Measurements from ENCODE around the gene FBF1.

The FBF1 gene

GRCh38 chr17:75959051-75959838, 18.4 kb upstream of the FBF1 start:
- H3K36me3 ChIP-seq (ENCODE audit: control insufficient read depth in 5 of 5, insufficient read depth in 5 of 5, low read length in 5 of 5) = peaks cover 12 to 39% (median 28%) of the 10 kb centered on the region in 5 donors
- H3K9me3 ChIP-seq (ENCODE audit: control insufficient read depth in 5 of 5, low read length in 5 of 5) = no peaks in the 10 kb centered on the region
- H3K9ac ChIP-seq (ENCODE audit: low read length in 5 of 5) = no peak overlapping the region
- H3K4me1 ChIP-seq (ENCODE audit: control insufficient read depth in 5 of 5, insufficient read depth in 5 of 5, low read length in 5 of 5) = peaks cover 0 to 19% (median 9%) of the 10 kb centered on the region in 5 donors
- H3K27ac ChIP-seq (ENCODE audit: low read depth, low read length) = peak overlapping the region; percentile 32
- no peak overlapping the region for H3K4me3 ChIP-seq (ENCODE audit: low read depth in 1 of 5, low read length in 5 of 5)
- H3K27me3 ChIP-seq (ENCODE audit: control insufficient read depth in 5 of 5, insufficient read depth in 4 of 5, low read length in 5 of 5) = no peaks in the 10 kb centered on the region

GRCh38 chr17:75950855-75951554, 10.2 kb upstream of the FBF1 start:
- H3K9me3 ChIP-seq (ENCODE audit: control insufficient read depth in 5 of 5, low read length in 5 of 5) = no peaks in the 10 kb centered on the region
- no peak overlapping the region for H3K27ac ChIP-seq (ENCODE audit: low read depth, low read length)
- H3K36me3 ChIP-seq (ENCODE audit: control insufficient read depth in 5 of 5, insufficient read depth in 5 of 5, low read length in 5 of 5) = peaks cover 40 to 98% (median 77%) of the 10 kb centered on the region in 5 donors
- no peaks in the 10 kb centered on the region for H3K27me3 ChIP-seq (ENCODE audit: control insufficient read depth in 5 of 5, insufficient read depth in 4 of 5, low read length in 5 of 5)
- H3K4me3 ChIP-seq (ENCODE audit: low read depth in 1 of 5, low read length in 5 of 5) = no peak overlapping the region
- no peak overlapping the region for H3K9ac ChIP-seq (ENCODE audit: low read length in 5 of 5)
- H3K4me1 ChIP-seq (ENCODE audit: control insufficient read depth in 5 of 5, insufficient read depth in 5 of 5, low read length in 5 of 5) = peaks cover 0 to 11% (median 8%) of the 10 kb centered on the region in 5 donors

GRCh38 chr17:75950421-75950820, 9.6 kb upstream of the FBF1 start:
- H3K9me3 ChIP-seq (ENCODE audit: control insufficient read depth in 5 of 5, low read length in 5 of 5) = no peaks in the 10 kb centered on the region
- no peak overlapping the region for H3K9ac ChIP-seq (ENCODE audit: low read length in 5 of 5)
- H3K4me1 ChIP-seq (ENCODE audit: control insufficient read depth in 5 of 5, insufficient read depth in 5 of 5, low read length in 5 of 5) = peaks cover 0 to 16% (median 14%) of the 10 kb centered on the region in 5 donors
- no peak overlapping the region for H3K4me3 ChIP-seq (ENCODE audit: low read depth in 1 of 5, low read length in 5 of 5)
- no peak overlapping the region for H3K27ac ChIP-seq (ENCODE audit: low read depth, low read length)
- peaks cover 34 to 96% (median 74%) of the 10 kb centered on the region in 5 donors for H3K36me3 ChIP-seq (ENCODE audit: control insufficient read depth in 5 of 5, insufficient read depth in 5 of 5, low read length in 5 of 5)
- no peaks in the 10 kb centered on the region for H3K27me3 ChIP-seq (ENCODE audit: control insufficient read depth in 5 of 5, insufficient read depth in 4 of 5, low read length in 5 of 5)

- H3K4me3 ChIP-seq (ENCODE audit: low read depth in 1 of 5, low read length in 5 of 5) = no peak overlapping the region
- no peak overlapping the region for H3K9ac ChIP-seq (ENCODE audit: low read length in 5 of 5)
- H3K27ac ChIP-seq (ENCODE audit: low read depth, low read length) = peak overlapping the region; percentile 81
- H3K9me3 ChIP-seq (ENCODE audit: control insufficient read depth in 5 of 5, low read length in 5 of 5) = no peaks in the 10 kb centered on the region
- no peaks in the 10 kb centered on the region for H3K27me3 ChIP-seq (ENCODE audit: control insufficient read depth in 5 of 5, insufficient read depth in 4 of 5, low read length in 5 of 5)
- peaks cover 12 to 58% (median 42%) of the 10 kb centered on the region in 5 donors for H3K36me3 ChIP-seq (ENCODE audit: control insufficient read depth in 5 of 5, insufficient read depth in 5 of 5, low read length in 5 of 5)
- peaks cover 4 to 51% (median 34%) of the 10 kb centered on the region in 5 donors for H3K4me1 ChIP-seq (ENCODE audit: control insufficient read depth in 5 of 5, insufficient read depth in 5 of 5, low read length in 5 of 5)
Observed at GRCh38 chr17:75945211-75945610, 4.4 kb upstream of the FBF1 start.

GRCh38 chr17:75943491-75943890, 2.6 kb upstream of the FBF1 start:
- H3K27ac ChIP-seq (ENCODE audit: low read depth, low read length) = no peak overlapping the region
- peaks cover 8 to 41% (median 29%) of the 10 kb centered on the region in 5 donors for H3K36me3 ChIP-seq (ENCODE audit: control insufficient read depth in 5 of 5, insufficient read depth in 5 of 5, low read length in 5 of 5)
- H3K4me3 ChIP-seq (ENCODE audit: low read depth in 1 of 5, low read length in 5 of 5) = no peak overlapping the region
- H3K4me1 ChIP-seq (ENCODE audit: control insufficient read depth in 5 of 5, insufficient read depth in 5 of 5, low read length in 5 of 5) = peaks cover 4 to 52% (median 36%) of the 10 kb centered on the region in 5 donors
- H3K9ac ChIP-seq (ENCODE audit: low read length in 5 of 5) = no peak overlapping the region
- H3K27me3 ChIP-seq (ENCODE audit: control insufficient read depth in 5 of 5, insufficient read depth in 4 of 5, low read length in 5 of 5) = no peaks in the 10 kb centered on the region
- no peaks in the 10 kb centered on the region for H3K9me3 ChIP-seq (ENCODE audit: control insufficient read depth in 5 of 5, low read length in 5 of 5)

GRCh38 chr17:75942473-75942872, 1.6 kb upstream of the FBF1 start:
- H3K27ac ChIP-seq (ENCODE audit: low read depth, low read length) = peak overlapping the region; percentile 77
- H3K9me3 ChIP-seq (ENCODE audit: control insufficient read depth in 5 of 5, low read length in 5 of 5) = no peaks in the 10 kb centered on the region
- H3K4me3 ChIP-seq (ENCODE audit: low read depth in 1 of 5, low read length in 5 of 5) = no peak overlapping the region
- peaks cover 3 to 31% (median 20%) of the 10 kb centered on the region in 5 donors for H3K36me3 ChIP-seq (ENCODE audit: control insufficient read depth in 5 of 5, insufficient read depth in 5 of 5, low read length in 5 of 5)
- no peak overlapping the region for H3K9ac ChIP-seq (ENCODE audit: low read length in 5 of 5)
- no peaks in the 10 kb centered on the region for H3K27me3 ChIP-seq (ENCODE audit: control insufficient read depth in 5 of 5, insufficient read depth in 4 of 5, low read length in 5 of 5)
- H3K4me1 ChIP-seq (ENCODE audit: control insufficient read depth in 5 of 5, insufficient read depth in 5 of 5, low read length in 5 of 5) = peaks cover 4 to 52% (median 36%) of the 10 kb centered on the region in 5 donors

GRCh38 chr17:75941442-75941819, 589 bp upstream of the FBF1 start:
- H3K4me3 ChIP-seq (ENCODE audit: low read depth in 1 of 5, low read length in 5 of 5) = peak overlapping the region; percentile 21 to 84 (median 69)
- H3K36me3 ChIP-seq (ENCODE audit: control insufficient read depth in 5 of 5, insufficient read depth in 5 of 5, low read length in 5 of 5) = peaks cover 3 to 20% (median 11%) of the 10 kb centered on the region in 5 donors
- H3K9ac ChIP-seq (ENCODE audit: low read length in 5 of 5) = peak overlapping the region in 3 of 5 donors; percentile 41 to 90 (median 73)
- H3K4me1 ChIP-seq (ENCODE audit: control insufficient read depth in 5 of 5, insufficient read depth in 5 of 5, low read length in 5 of 5) = peaks cover 4 to 45% (median 32%) of the 10 kb centered on the region in 5 donors
- H3K27me3 ChIP-seq (ENCODE audit: control insufficient read depth in 5 of 5, insufficient read depth in 4 of 5, low read length in 5 of 5) = no peaks in the 10 kb centered on the region
- H3K9me3 ChIP-seq (ENCODE audit: control insufficient read depth in 5 of 5, low read length in 5 of 5) = no peaks in the 10 kb centered on the region
- H3K27ac ChIP-seq (ENCODE audit: low read depth, low read length) = peak overlapping the region; percentile 77

GRCh38 chr17:75937652-75938051, 3.2 kb downstream of the FBF1 start:
- Histone ChIP-seq H3K36me3 (ENCODE audit: control insufficient read depth in 5 of 5, insufficient read depth in 5 of 5, low read length in 5 of 5) (peaks cover 0 to 2% (median 0%) of the 10 kb centered on the region in 5 donors), H3K27me3 (ENCODE audit: control insufficient read depth in 5 of 5, insufficient read depth in 4 of 5, low read length in 5 of 5) (no peaks in the 10 kb centered on the region), H3K4me3 (ENCODE audit: low read depth in 1 of 5, low read length in 5 of 5) (no peak overlapping the region), H3K4me1 (ENCODE audit: control insufficient read depth in 5 of 5, insufficient read depth in 5 of 5, low read length in 5 of 5) (peaks cover 4 to 23% (median 18%) of the 10 kb centered on the region in 5 donors), H3K27ac (ENCODE audit: low read depth, low read length) (no peak overlapping the region), H3K9ac (ENCODE audit: low read length in 5 of 5) (no peak overlapping the region), H3K9me3 (ENCODE audit: control insufficient read depth in 5 of 5, low read length in 5 of 5) (no peaks in the 10 kb centered on the region)

- H3K4me3 ChIP-seq (ENCODE audit: low read depth in 1 of 5, low read length in 5 of 5) = no peak overlapping the region
- H3K27ac ChIP-seq (ENCODE audit: low read depth, low read length) = no peak overlapping the region
- H3K9me3 ChIP-seq (ENCODE audit: control insufficient read depth in 5 of 5, low read length in 5 of 5) = no peaks in the 10 kb centered on the region
- H3K4me1 ChIP-seq (ENCODE audit: control insufficient read depth in 5 of 5, insufficient read depth in 5 of 5, low read length in 5 of 5) = no peaks in the 10 kb centered on the region
- no peak overlapping the region for H3K9ac ChIP-seq (ENCODE audit: low read length in 5 of 5)
- no peaks in the 10 kb centered on the region for H3K36me3 ChIP-seq (ENCODE audit: control insufficient read depth in 5 of 5, insufficient read depth in 5 of 5, low read length in 5 of 5)
- no peaks in the 10 kb centered on the region for H3K27me3 ChIP-seq (ENCODE audit: control insufficient read depth in 5 of 5, insufficient read depth in 4 of 5, low read length in 5 of 5)
Observed at GRCh38 chr17:75933808-75934207, 7.0 kb downstream of the FBF1 start.

- no peaks in the 10 kb centered on the region for H3K27me3 ChIP-seq (ENCODE audit: control insufficient read depth in 5 of 5, insufficient read depth in 4 of 5, low read length in 5 of 5)
- H3K36me3 ChIP-seq (ENCODE audit: control insufficient read depth in 5 of 5, insufficient read depth in 5 of 5, low read length in 5 of 5) = peaks cover 0 to under 1% (median 0%) of the 10 kb centered on the region in 5 donors
- H3K9ac ChIP-seq (ENCODE audit: low read length in 5 of 5) = no peak overlapping the region
- no peak overlapping the region for H3K27ac ChIP-seq (ENCODE audit: low read depth, low read length)
- no peaks in the 10 kb centered on the region for H3K9me3 ChIP-seq (ENCODE audit: control insufficient read depth in 5 of 5, low read length in 5 of 5)
- H3K4me3 ChIP-seq (ENCODE audit: low read depth in 1 of 5, low read length in 5 of 5) = no peak overlapping the region
- no peaks in the 10 kb centered on the region for H3K4me1 ChIP-seq (ENCODE audit: control insufficient read depth in 5 of 5, insufficient read depth in 5 of 5, low read length in 5 of 5)
Observed at GRCh38 chr17:75932852-75933251, 8.0 kb downstream of the FBF1 start.
